Measurements from ENCODE around the gene ZNF718.
"Not testable (repeated sequence)": the region's sequence is repeated elsewhere in the genome, so short reads cannot be mapped to it uniquely, and the experiment has no call there.

Gene ZNF718

DNA sequence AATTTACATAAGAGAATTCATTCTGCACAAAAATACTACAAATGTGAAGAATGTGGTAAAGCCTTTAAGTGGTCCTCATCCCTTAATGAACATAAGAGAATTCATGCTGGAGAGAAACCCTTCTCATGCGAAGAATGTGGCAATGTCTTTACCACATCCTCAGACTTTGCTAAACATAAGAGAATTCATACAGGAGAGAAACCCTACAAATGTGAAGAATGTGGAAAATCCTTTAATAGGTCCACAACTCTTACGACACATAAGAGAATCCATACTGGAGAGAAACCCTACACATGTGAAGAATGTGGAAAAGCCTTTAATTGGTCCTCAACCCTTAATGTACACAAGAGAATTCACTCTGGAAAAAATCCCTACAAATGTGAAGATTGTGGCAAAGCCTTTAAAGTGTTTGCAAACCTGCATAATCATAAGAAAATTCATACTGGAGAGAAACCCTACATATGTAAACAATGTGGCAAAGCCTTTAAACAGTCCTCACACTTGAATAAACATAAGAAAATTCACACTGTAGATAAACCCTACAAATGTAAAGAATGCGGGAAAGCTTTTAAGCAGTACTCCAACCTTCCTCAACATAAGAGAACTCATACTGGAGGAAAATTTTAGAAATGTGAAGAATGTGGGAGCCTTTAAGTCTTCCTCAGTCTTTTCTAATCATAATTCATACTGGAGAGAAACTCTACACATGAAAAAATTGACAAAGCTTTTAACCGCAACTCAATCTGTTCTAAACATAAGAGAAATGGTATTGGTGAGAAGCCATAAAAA, 37.4 kb downstream of the ZNF718 start:
- DNase-seq: no peak

GRCh38 chr4:169640-170039, 45.3 kb downstream of the ZNF718 start:
- DNase-seq: not testable (repeated sequence)

DNA sequence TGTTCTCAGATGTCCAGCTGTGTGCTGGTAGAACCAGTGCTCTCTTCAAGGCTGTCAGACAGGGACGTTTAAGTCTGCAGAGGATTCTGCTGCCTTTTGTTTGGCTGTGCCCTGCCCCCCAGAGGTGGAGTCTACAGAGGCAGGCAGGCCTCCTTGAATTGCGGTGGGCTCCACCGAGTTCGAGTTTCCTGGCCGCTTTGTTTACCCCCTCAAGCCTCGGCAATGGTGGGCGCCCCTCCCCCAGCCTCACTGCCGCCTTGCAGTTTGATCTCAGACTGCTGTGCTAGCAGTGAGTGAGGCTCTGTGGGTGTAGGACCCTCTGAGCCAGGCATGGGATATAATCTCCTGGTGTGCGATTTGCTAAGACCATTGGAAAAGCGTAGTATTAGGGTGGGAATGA, 47.0 kb downstream of the ZNF718 start:
- not testable (repeated sequence) for DNase-seq

DNA sequence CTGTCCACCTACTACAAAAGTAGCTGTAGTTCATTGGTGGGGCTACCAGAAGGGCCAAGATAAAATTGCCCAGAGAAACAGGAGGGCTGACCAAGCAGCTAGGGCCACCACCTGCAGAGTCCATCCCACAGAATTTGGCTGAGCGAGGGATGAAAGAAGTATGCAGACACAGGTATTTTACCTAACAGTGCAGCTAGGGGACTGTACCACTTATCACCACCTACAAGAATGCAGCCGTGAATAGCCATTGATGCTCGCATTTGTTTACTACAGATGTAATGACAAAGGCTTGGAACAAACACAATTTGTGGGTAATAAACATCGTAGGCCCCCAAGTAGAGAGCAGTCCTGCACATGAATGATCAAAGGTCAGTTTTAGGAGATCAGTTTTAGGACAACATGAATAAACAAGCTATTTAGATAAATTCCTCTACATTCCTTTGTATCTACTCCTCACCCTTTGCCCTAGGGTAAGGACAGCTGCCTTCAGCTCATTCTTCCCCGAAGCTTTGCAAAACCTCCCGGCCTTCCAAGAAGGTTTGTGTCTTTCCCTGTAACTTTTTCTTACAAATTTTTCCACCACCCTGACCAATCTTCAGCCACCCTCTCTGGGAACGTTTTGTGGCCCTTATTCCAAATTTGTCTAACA, 49.5 kb downstream of the ZNF718 start:
- DNase-seq: no peak

GRCh38 chr4:175986-176385, 51.7 kb downstream of the ZNF718 start:
- DNase-seq: no peak

DNA sequence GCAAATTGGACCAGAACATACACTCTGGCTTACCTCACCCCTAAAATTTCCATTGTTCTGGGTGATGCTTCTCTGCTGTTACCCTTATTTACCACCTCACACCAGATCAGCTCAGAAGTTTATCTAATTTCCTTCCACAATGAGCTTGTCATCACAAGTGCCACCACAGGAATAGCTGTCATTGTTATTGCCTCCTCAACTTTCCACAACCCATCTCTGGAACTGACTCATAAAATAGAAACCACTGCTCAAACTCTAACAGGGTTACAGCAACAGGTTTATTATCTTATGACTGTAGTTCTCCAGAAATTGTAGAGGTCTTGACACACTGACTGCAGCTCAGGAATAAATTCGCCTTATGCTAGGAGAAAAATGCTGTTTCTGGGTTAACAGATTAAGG, 52.7 kb downstream of the ZNF718 start:
- DNase-seq: no peak

DNA sequence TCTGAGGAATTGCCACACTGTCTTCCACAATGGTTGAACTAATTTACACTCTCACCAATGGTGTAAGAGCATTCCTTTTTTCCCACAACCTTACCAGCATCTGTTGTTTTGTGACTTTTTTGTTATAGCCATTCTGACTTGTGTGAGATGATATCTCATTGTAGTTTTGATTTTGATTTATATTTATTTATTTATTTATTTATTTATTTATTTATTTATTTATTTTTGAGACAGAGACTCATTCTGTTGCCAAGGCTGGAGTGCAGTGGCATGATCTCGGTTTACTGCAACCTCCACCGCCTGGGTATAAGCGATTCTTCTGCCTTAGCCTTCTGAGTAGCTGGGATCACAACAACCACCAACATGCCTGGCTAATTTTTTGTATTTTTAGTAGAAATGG, 57.9 kb downstream of the ZNF718 start:
- DNase-seq: not testable (repeated sequence)

GRCh38 chr4:188091-188490, 63.8 kb downstream of the ZNF718 start:
- no peak for DNase-seq

DNA sequence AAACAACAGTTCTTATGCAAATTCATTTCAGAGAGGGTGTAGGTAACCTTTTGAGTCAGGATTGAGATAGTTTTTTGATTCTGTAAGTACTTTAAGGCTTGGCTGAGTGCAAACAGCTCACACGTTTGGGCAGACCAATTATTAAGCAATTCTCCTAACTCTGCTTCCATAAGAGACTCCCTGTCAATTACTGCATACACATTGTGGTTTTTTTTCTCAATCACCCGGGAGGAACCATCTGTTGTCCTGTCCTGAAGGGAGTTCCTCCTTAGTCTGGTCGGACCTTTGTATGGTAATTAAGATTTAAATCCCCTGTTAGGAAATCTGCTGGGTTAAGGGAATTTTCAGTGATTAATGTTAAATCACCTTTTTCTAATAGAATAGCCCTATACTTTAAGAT, 70.9 kb downstream of the ZNF718 start:
- DNase-seq: not testable (repeated sequence)

- DNase-seq: no peak
Observed at GRCh38 chr4:200936-201335, 76.6 kb downstream of the ZNF718 start.

GRCh38 chr4:202822-203221, 78.5 kb downstream of the ZNF718 start:
- DNase-seq: not testable (repeated sequence)

DNA sequence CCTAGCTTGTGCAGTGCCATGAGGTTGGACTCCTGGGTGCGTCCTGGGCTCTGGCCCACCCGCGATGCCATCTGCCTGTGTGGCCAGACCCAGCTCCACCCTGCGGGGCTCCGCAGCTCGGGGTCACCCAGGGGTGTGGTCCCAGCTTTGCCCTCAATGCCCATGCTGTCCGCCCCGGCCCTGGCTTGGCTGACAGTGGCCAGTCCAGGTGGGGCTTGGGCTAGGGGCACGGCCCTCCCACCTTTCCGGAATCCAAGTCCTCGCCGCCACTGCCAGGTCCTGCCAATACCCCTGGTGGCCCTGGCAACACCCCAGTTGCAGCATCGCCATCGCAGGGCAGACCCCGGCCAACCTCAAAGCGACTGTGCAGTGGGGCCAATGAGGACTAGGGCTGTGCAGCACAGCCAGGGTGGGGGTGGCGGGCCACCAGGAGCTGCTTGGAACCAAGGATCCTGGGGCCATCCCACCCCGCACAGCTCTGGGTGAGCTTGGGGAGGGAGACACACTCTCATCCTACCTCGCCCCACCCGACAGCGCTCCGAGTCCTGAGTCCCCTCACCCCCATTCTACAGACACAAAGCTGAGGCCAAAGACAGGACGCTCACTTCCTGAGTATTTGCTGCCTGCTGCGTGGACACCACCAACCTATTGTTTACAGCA, 80.9 kb downstream of the ZNF718 start:
- DNase-seq: no peak

- no peak for DNase-seq
Observed at GRCh38 chr4:206054-206453, 81.8 kb downstream of the ZNF718 start.

DNA sequence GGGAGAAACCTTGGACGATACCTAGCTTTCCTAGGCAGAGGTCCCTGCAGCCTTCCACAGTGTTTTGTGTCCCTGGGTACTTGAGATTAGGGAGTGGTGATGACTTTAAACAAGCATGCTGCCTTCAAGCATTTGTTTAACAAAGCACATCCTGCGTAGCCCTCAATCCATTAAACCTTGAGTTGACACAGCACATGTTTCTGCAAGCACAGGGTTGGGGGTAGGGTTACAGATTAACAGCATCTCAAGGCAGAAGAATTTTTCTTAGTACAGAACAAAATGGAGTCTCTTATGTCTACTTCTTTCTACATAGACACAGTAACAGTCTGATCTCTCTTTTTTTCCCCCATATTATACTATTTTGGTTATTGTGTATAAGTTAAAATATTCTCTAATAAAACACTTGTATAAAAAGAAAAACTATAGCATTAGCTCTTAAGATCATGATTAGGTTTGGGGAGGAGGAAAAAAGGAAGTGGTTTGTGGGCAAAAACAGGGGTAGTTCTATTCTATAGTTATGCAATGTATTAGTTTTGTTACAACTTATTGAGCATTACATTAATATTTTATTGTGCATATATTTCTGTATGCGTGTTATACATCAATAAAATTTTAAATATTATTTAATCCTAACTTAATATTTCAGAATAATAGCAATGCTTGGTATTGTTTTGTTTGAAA, 84.3 kb downstream of the ZNF718 start:
- DNase-seq: not testable (repeated sequence)

DNA sequence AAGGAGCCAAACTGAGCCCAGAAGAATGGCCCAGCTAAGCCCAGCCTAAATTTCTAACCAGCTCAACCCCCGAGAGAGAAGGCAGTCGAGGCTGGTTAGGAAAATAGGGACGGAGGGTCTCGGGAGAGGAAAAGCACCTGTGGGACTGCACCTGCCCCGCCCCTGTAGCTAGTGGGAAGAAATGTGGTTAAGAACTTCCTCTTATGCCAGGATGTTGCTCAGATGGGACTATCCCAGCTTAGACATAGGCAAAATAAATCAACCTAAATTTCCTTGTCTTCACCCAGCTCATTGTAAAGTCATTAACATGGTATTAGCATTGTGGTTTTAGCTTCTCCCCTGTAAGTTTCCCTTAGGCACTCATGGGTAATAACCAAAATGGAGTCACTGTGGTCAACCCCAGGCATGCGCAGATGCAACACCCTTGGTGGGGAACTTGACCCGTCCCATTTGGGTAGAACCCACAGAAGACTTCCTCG, 86.8 kb downstream of the ZNF718 start:
- no peak for DNase-seq

DNA sequence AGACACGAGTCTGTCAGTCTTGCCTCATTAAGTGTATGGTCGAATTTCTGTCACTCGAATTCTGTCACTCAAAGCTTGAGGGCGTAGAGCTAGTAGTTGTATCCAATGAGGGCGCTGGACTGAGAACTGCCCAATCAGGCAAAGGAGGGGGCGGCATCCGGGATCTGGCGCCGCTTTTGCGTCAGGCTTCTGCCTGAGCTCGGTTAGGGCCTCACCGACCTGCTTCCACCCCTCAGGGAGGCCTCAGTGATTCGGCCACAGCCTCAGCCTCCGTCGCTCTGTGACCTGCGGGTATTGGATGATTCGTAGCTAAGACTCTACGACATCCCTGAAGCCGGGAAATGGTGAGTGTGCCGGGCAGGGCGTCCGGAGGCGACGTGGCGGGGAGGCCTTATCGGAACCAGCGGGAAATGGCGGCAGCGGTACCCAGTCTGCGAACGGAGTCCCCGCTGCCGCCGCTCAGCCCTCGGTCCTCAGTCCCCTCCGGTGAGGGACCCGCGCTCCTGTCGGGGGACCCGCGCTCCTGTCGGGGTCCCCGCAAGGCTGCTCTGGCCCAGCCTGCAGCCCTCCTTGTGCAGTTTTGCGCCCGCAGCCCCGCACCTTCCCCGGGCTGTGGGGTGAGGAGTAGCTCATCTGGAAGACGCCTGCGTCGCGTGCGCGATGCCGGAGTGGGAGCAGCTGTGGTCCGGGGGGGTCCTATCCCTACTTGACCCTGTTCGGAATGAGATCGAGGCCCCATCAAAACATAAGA, 88.3 kb downstream of the ZNF718 start:
- DNase-seq: no peak

DNA sequence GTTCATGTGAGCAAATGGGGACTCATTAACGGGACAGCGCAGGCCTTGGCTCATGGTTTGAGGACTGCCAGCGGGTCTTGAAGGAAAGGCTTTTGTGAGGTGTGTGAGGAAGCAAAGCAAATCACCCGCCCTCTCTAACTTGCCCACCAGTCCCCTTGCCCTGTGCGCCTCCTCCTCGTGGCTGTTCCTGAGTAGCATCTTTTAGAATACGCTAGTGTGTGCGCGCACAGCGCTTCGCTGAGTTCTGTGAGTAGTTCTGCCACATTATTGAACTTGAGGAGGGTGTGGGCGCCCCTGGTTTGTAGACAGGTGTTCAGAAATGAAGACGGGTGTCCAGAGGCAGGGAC, 88.9 kb downstream of the ZNF718 start:
- DNase-seq: not testable (repeated sequence)

Data from CD4-positive, alpha-beta T cell treated with Interleukin-6 for 4 hours (primary cell).